ENCODE measurements around the gene MARVELD3. TPM values are rescaled to one million over a fixed set of nuclear protein-coding genes. Genes with fewer than 3 reads are reported as not detected.

MARVELD3 gene
- total RNA-seq, 4 donors from 2014 or later = not detected

- TF ChIP-seq, protein P1, sequence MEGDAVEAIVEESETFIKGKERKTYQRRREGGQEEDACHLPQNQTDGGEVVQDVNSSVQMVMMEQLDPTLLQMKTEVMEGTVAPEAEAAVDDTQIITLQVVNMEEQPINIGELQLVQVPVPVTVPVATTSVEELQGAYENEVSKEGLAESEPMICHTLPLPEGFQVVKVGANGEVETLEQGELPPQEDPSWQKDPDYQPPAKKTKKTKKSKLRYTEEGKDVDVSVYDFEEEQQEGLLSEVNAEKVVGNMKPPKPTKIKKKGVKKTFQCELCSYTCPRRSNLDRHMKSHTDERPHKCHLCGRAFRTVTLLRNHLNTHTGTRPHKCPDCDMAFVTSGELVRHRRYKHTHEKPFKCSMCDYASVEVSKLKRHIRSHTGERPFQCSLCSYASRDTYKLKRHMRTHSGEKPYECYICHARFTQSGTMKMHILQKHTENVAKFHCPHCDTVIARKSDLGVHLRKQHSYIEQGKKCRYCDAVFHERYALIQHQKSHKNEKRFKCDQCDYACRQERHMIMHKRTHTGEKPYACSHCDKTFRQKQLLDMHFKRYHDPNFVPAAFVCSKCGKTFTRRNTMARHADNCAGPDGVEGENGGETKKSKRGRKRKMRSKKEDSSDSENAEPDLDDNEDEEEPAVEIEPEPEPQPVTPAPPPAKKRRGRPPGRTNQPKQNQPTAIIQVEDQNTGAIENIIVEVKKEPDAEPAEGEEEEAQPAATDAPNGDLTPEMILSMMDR (IDR thresholded peaks at IDR 0.05; ENCODE audit: low read depth) = no peak
Measured at GRCh38 chr16:71618429-71618828, 7.6 kb upstream of the MARVELD3 start.

- TF ChIP-seq, protein P1 (IDR thresholded peaks at IDR 0.05; ENCODE audit: low read depth) = no peak
Measured at GRCh38 chr16:71622088-71622487, 3.9 kb upstream of the MARVELD3 start.

GRCh38 chr16:71623597-71623996 is 2.4 kb upstream of the MARVELD3 start:
- TF ChIP-seq, protein P1 (IDR thresholded peaks at IDR 0.05; ENCODE audit: low read depth) = no peak

DNA sequence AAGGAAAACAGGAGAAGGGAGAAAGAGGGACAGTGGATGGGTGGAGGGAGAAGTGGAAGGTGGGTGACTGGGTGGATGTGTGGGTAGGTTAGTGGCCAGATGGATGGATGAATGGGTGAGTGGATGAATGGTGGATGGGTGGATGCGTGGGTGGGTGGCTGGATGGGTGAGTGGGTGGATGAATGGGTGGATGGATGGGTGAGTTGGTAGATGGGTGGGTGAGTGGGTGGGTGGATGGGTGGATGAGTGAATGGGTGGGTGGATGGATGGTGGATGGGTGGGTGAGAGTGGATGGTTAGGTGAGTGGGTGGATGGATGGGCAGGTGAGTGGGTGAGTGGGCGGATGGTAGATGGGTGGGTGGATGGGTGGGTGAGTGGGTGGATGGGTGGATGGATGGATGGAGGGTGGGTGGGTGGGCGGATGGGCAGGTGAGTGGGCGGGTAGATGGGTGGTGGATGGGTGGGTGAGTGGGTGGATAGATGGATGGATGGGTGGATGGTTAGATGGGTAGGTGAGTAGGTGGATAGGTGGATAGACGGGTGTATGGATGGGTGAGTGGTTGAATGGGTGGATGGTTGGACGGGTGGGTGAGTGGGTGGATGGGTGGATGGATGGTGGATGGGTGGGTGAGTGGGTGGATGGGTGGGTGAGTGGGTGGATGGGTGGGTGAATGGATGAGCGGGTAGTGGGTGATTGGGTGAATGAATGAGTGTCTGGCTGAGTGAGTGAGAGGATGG is 702 bp upstream of the MARVELD3 start:
- TF ChIP-seq, protein P1 (IDR thresholded peaks at IDR 0.05; ENCODE audit: low read depth) = no peak

GRCh38 chr16:71626858-71627213 is 852 bp downstream of the MARVELD3 start:
- TF ChIP-seq, protein P1 (IDR thresholded peaks at IDR 0.05; ENCODE audit: low read depth) = no peak

DNA sequence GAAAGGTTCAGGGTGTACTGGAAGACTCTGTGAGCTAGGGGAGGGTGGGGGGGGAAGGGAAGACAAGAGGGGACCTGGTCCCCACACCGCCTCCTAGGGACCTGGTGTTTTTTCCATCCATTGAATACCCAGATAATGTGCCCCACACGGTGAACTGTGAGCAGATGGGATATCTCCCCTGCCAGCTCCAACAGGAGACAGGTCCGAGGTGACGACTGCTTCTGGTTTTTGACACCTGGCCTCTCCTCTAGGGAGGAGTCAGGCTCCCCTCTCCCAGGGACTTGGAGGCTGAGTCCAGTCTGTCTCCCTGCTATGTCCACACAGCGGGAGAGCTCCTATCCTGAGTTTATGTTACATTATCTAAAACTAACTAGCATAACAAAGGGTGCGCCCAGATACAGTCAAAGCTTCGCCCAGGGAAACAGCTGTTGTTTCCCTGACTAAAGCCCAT is 1.8 kb downstream of the MARVELD3 start:
- TF ChIP-seq, protein P1 (IDR thresholded peaks at IDR 0.05; ENCODE audit: low read depth) = no peak

GRCh38 chr16:71628810-71629209 is 2.8 kb downstream of the MARVELD3 start:
- TF ChIP-seq, protein P1 (IDR thresholded peaks at IDR 0.05; ENCODE audit: low read depth) = no peak

Data from subcutaneous adipose tissue (tissue), 4 donors.